K562 (cell line): ENCODE measurements around the gene MIER2. TPM values are rescaled to one million over a fixed set of nuclear protein-coding genes. Genes with fewer than 3 reads are reported as not detected.

Source experiments
- ATAC-seq: fragments of 200-7000 bp; cut with Tn5 transposase; 3 replicates; pipeline ENCODE4 v1.9.1; 2020; ENCODE audit warnings: moderate library complexity
- BruUV-seq: library from RNA; stranded (reverse); fragments of 400-500 nt; replicated peaks from 2 replicates; lab custom pipeline; 2021; lab: Mats Ljungman, UMichigan
- CTCF ChIA-PET: fragments of 300-600 bp; formaldehyde crosslinking; extraction: SDS; loops from one replicate; lab custom pipeline; 2021; ENCODE audit warnings: low intra/inter-chr PET ratio; lab: Yijun Ruan, JAX
- POLR2A ChIA-PET: fragments of 300-600, 350-650 bp; sonication (Branson Sonifier 250); formaldehyde crosslinking; extraction: SDS; loops from one replicate; lab custom pipeline; 2021; ENCODE audit warnings: antibody characterized with exemption, inconsistent platforms; lab: Yijun Ruan, JAX
- DNase-seq, 4 experiments: peaks; one replicate each; pipeline versions ENCODE4 v3.0.0 to v3.0.0-alpha.2; 2011 to 2018; ENCODE audit warnings: low spot score in 3 of 4, mixed read lengths in 3 of 4; ENCODE audit errors: extremely low read depth in 1 of 4
- FAIRE-seq: peaks from 2 replicates; lab custom pipeline; 2011; peaks lifted over from hg19 to GRCh38; lab: Jason Lieb, UNC
- H2AFZ ChIP-seq: 2 replicates; pipeline ENCODE4 v1.6.0; 2011; ENCODE audit warnings: low read depth, low read length, control low read depth, inconsistent platforms
- H3K27ac ChIP-seq: fragments of 200-600 bp; 3 replicates; pipeline ENCODE4 v1.8.0; 2011; ENCODE audit warnings: low read depth, mild to moderate bottlenecking, control low read depth, inconsistent platforms, low read length, moderate library complexity, mixed read lengths; ENCODE audit errors: extremely low read depth
- H3K27me3 ChIP-seq, 2 experiments: fragments of 300-600 bp in 1 of 2; 2 replicates in 1 of 2; 3 replicates in 1 of 2; pipeline versions ENCODE4 v1.6.0 to v1.8.0; 2011; ENCODE audit warnings: inconsistent platforms in 2 of 2, low read length in 2 of 2, mild to moderate bottlenecking in 1 of 2, mixed read lengths in 1 of 2, moderate library complexity in 1 of 2; ENCODE audit not compliant: control insufficient read depth in 2 of 2, insufficient read depth in 2 of 2
- H3K36me3 ChIP-seq: fragments of 300-600 bp; 3 replicates; pipeline ENCODE4 v1.8.0; 2011; ENCODE audit warnings: mild to moderate bottlenecking, low read length, inconsistent platforms; ENCODE audit not compliant: control insufficient read depth, insufficient read depth
- H3K4me1 ChIP-seq, 2 experiments: fragments of 200-600 bp in 1 of 2; replicated peaks in 1 of 2; 2 replicates in 1 of 2; 3 replicates in 1 of 2; pipeline versions ENCODE4 v1.5.1 to v1.8.0; 2011; ENCODE audit warnings: inconsistent platforms in 2 of 2, low read length in 2 of 2, mild to moderate bottlenecking in 1 of 2, mixed read lengths in 1 of 2, moderate library complexity in 1 of 2; ENCODE audit not compliant: control insufficient read depth in 2 of 2, insufficient read depth in 2 of 2
- H3K4me2 ChIP-seq: 2 replicates; pipeline ENCODE4 v1.6.1; 2011; ENCODE audit warnings: low read length, control low read depth, inconsistent platforms, mixed read lengths; ENCODE audit not compliant: insufficient read depth
- H3K4me3 ChIP-seq: fragments of 200-600 bp; sonication (generic), shearing (Covaris generic); 2 replicates; pipeline ENCODE4 v1.5.1; 2016; ENCODE audit warnings: control low read depth, inconsistent platforms
- H3K79me2 ChIP-seq: fragments of 200-600 bp; 3 replicates; pipeline ENCODE4 v1.8.0; 2011; ENCODE audit warnings: low read length, inconsistent platforms; ENCODE audit not compliant: control insufficient read depth, insufficient read depth
- H3K9ac ChIP-seq, 2 experiments: 2 replicates each; pipeline versions ENCODE4 v1.6.0 to v1.6.1; 2011; ENCODE audit warnings: low read depth in 2 of 2, low read length in 2 of 2, control low read depth in 1 of 2, inconsistent platforms in 1 of 2, mild to moderate bottlenecking in 1 of 2, mixed read lengths in 1 of 2; ENCODE audit not compliant: insufficient read depth in 1 of 2
- H3K9me1 ChIP-seq: one replicate; pipeline ENCODE4 v1.6.0; 2011; ENCODE audit warnings: inconsistent platforms, mild to moderate bottlenecking, low read length, moderate library complexity; ENCODE audit not compliant: control insufficient read depth, insufficient read depth
- H3K9me3 ChIP-seq: replicated peaks from 2 replicates; pipeline ENCODE4 v1.5.1; 2011; ENCODE audit warnings: low read depth, low read length, inconsistent platforms; ENCODE audit not compliant: control insufficient read depth, insufficient read depth
- H4K20me1 ChIP-seq: replicated peaks from 2 replicates; pipeline ENCODE4 v1.6.1; 2011; ENCODE audit warnings: low read length, inconsistent platforms, mixed read lengths; ENCODE audit not compliant: control insufficient read depth, insufficient read depth
- DMBX1 ChIP-seq: fragments of 250-450 bp; sonication (Bioruptor Pico); IDR thresholded peaks from 2 replicates; pipeline ENCODE4 v1.8.0; 2022; ENCODE audit warnings: inconsistent platforms, mild to moderate bottlenecking, moderate library complexity, borderline replicate concordance
- ELF2 ChIP-seq: fragments of 250-450 bp; sonication (Bioruptor Pico); IDR thresholded peaks from 2 replicates; pipeline ENCODE4 v1.5.0; 2021; ENCODE audit warnings: mild to moderate bottlenecking
- GABPB2 ChIP-seq: fragments of 250-450 bp; sonication (Bioruptor Pico); conservative IDR thresholded peaks from 2 replicates; pipeline ENCODE4 v1.5.1; 2021; ENCODE audit warnings: mild to moderate bottlenecking
- JUNB ChIP-seq: fragments of 450-650 bp; formaldehyde crosslinking; conservative IDR thresholded peaks from 2 replicates; pipeline ENCODE4 v1.4.0; 2020; ENCODE audit warnings: mild to moderate bottlenecking
- KDM1A ChIP-seq, 2 experiments: fragments of 450-650 bp; IDR thresholded peaks; 2 replicates each; pipeline ENCODE4 v1.6.1; 2016; ENCODE audit warnings: mild to moderate bottlenecking in 2 of 2
- RHOXF2B ChIP-seq: fragments of 250-450 bp; sonication (Bioruptor Pico); conservative IDR thresholded peaks from 2 replicates; pipeline ENCODE4 v1.5.1; 2021
- TEAD4 ChIP-seq, 2 experiments: sonication (generic) in 1 of 2; formaldehyde crosslinking in 1 of 2; IDR thresholded peaks; 2 replicates each; pipeline versions ENCODE4 v1.6.1 to v1.8.0; 2012 to 2022; ENCODE audit warnings: borderline replicate concordance in 1 of 2, inconsistent platforms in 1 of 2, low read length in 1 of 2, mild to moderate bottlenecking in 1 of 2, missing genetic modification reagents in 1 of 2
- TRIM24 ChIP-seq, 2 experiments: fragments of 450-650 bp; IDR thresholded peaks; 2 replicates each; pipeline ENCODE4 v1.6.1; 2016
- ZFP30 ChIP-seq: fragments of 250-450 bp; sonication (Bioruptor Pico); IDR thresholded peaks from 2 replicates; pipeline ENCODE4 v1.8.0; 2022; ENCODE audit warnings: moderate library complexity, mild to moderate bottlenecking, inconsistent platforms, borderline replicate concordance
- ZNF124 ChIP-seq: sonication (generic); formaldehyde crosslinking; IDR thresholded peaks from 2 replicates; pipeline ENCODE4 v1.8.1; 2022; ENCODE audit warnings: missing genetic modification reagents
- ZNF76 ChIP-seq: fragments of 250-450 bp; sonication (Bioruptor Pico); IDR thresholded peaks from 2 replicates; pipeline ENCODE4 v1.4.0; 2020; ENCODE audit warnings: mild to moderate bottlenecking, moderate library complexity, borderline replicate concordance
- ZNF77 ChIP-seq: fragments of 250-450 bp; sonication (Bioruptor Pico); IDR thresholded peaks from 2 replicates; pipeline ENCODE4 v1.5.0; 2020
- WGBS: fragments of 100-300 bp; shearing (Covaris generic); methylation state at CpG from one replicate; pipeline ENCODE4 v1.1.6; 2016; ENCODE audit warnings: low coverage, mixed read lengths; ENCODE audit not compliant: insufficient coverage; ENCODE audit errors: missing lambda C conversion rate; 5-methylcytosine and 5-hydroxymethylcytosine counted together
- in situ Hi-C: fragments of 300-500 bp; cut with MboI; formaldehyde crosslinking; loops from 4 replicates; pipeline ENCODE4 v1.15.0; 2018; ENCODE audit warnings: inconsistent platforms, mixed read lengths
- intact Hi-C: fragments of 100-400 bp; cut with micrococcal nuclease; formaldehyde crosslinking; loops from 2 replicates; pipeline ENCODE4 v1.14.2; 2022
- polyA plus RNA-seq, 8 experiments: library from polyadenylated mRNA; depleted of rRNA in 4 of 8; stranded (reverse) in 5 of 8; unstranded in 3 of 8; fragments of >200 nt; fragmentation: Nextera tagmentation in 2 of 8; fragmentation: Illumina TruSeq in 1 of 8; extraction: Ambion mirVana in 2 of 8; extraction: Trizol in 1 of 8; gene quantifications; 2 replicates each; pipeline versions ENCODE4 v1.2.1 to v1.2.3, GENCODE V29; 2011 to 2014; ENCODE audit warnings: inconsistent platforms in 1 of 8, missing spikeins in 1 of 8
- total RNA-seq, 7 experiments: library from RNA; depleted of rRNA in 6 of 7; stranded (reverse); fragments of >200 nt in 6 of 7; fragmentation: Illumina TruSeq in 2 of 7; extraction: Trizol in 2 of 7; gene quantifications; 2 replicates each; pipeline versions ENCODE4 v1.2.1 to v1.2.3, GENCODE V29; 2011 to 2021; ENCODE audit warnings: low replicate concordance in 1 of 7
- TF ChIP-seq, protein P1 (sequence below): fragments of 450-650 bp; IDR thresholded peaks from 2 replicates; pipeline ENCODE4 v1.6.1; 2016
- TF ChIP-seq, protein P2 (sequence below): fragments of 250-450 bp; sonication (Bioruptor Pico); IDR thresholded peaks from 2 replicates; pipeline ENCODE4 v1.8.0; 2022; ENCODE audit warnings: inconsistent platforms
- TF ChIP-seq, protein P3 (sequence below): fragments of 250-450 bp; sonication (Bioruptor Pico); IDR thresholded peaks from 2 replicates; pipeline ENCODE4 v1.6.1; 2021; ENCODE audit warnings: mild to moderate bottlenecking
- TF ChIP-seq, protein P4 (sequence below): sonication (generic); formaldehyde crosslinking; IDR thresholded peaks from 2 replicates; pipeline ENCODE4 v1.8.0; 2022; ENCODE audit warnings: missing genetic modification reagents, mild to moderate bottlenecking, moderate library complexity, borderline replicate concordance
- TF ChIP-seq, protein P5 (sequence below): fragments of 250-450 bp; sonication (Bioruptor Pico); IDR thresholded peaks from 2 replicates; pipeline ENCODE4 v1.4.0; 2020; ENCODE audit warnings: mild to moderate bottlenecking, moderate library complexity

The MIER2 gene
- total and polyA plus RNA-seq, 9 of the 15 experiments (the other 6 are each of a cell fraction or from before 2014, with no cell fraction given) = 0.46 to 34.7 (median 15.6) TPM

DNA sequence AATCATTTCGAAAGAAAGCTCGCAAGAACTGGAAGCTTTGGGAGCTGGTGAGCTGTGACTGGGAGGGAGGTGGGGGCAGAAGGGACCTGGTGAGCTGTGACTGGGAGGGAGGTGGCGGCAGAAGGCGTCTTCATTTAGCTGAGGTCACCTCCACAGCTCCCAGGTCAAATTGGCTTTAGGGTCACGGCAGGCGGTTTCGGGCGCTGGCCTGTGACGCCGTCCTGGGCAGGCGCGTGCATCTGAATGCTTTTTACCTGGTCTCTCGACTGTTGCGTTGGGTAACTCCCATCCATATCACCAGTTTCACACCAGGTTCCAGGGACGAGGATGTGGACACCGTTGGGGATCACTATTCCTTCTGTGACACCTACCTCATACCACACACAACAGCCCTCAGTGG is 35.2 kb upstream of the MIER2 start (continued):
- no peak for TF ChIP-seq ZNF77 (CRISPR knock-in tag)
- TF ChIP-seq RHOXF2B (CRISPR knock-in tag) = no peak
- TF ChIP-seq, protein P1, sequence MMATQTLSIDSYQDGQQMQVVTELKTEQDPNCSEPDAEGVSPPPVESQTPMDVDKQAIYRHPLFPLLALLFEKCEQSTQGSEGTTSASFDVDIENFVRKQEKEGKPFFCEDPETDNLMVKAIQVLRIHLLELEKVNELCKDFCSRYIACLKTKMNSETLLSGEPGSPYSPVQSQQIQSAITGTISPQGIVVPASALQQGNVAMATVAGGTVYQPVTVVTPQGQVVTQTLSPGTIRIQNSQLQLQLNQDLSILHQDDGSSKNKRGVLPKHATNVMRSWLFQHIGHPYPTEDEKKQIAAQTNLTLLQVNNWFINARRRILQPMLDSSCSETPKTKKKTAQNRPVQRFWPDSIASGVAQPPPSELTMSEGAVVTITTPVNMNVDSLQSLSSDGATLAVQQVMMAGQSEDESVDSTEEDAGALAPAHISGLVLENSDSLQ = no peak
- no peak for TF ChIP-seq DMBX1
- no peak for TF ChIP-seq JUNB (CRISPR knock-in tag)
- TF ChIP-seq GABPB2 (CRISPR knock-in tag) = no peak

DNA sequence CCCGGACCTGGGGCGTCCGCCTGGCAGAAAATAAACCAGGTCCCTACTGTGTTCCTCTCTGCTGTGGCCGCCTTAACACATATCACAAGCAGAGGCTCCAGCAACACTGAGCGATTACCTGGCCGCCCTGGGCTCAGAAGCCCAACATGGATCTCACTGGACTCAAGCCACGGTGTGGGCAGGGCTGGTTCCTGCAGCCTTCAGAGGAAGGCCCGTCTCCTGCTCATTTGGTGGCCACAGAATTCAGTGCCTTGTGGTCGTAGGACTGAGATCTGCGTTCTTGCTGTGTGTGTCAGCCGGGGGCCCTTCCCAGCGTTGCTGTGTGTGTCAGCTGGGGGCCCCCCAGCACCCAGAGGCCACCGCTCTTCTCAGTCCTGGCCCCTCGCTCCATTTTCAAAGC is 34.1 kb upstream of the MIER2 start:
- Histone ChIP-seq H4K20me1 (no peaks in the 10 kb centered on the region; the same call in 1 of the 2 replicates), H3K79me2 (no peaks in the 10 kb centered on the region), H3K9ac (no peak overlapping the region), H3K9me3 (no peaks in the 10 kb centered on the region), H3K27ac (no peak overlapping the region), H3K4me1 (peaks cover 5 to 42% of the 10 kb centered on the region in 2 experiments; a peak in 4 of 5 replicates), H3K27me3 (peaks cover 26 to 53% of the 10 kb centered on the region in 2 experiments), H3K9me1 (no peaks in the 10 kb centered on the region), H2AFZ (no peak overlapping the region), H3K36me3 (no peaks in the 10 kb centered on the region), H3K4me2 (no peak overlapping the region), H3K4me3 (no peak overlapping the region)
- no peak for DNase-seq
- CTCF ChIA-PET = no interaction called here
- BruUV-seq = no TSS peak
- intact Hi-C loops (no loop called here), in situ Hi-C loops (no loop called here)
- WGBS = 24% methylated on average over 14 of the region's 14 CpGs
- POLR2A ChIA-PET = interaction anchor here (0.6 kb wide), 1 partner anchor 15 kb away, joined by 3 read pairs; no protein-coding TSS in a partner anchor
- peak; percentile 61; the same call in 2 of the 3 replicates for ATAC-seq
- no peak for FAIRE-seq
- TF ChIP-seq, protein P2, sequence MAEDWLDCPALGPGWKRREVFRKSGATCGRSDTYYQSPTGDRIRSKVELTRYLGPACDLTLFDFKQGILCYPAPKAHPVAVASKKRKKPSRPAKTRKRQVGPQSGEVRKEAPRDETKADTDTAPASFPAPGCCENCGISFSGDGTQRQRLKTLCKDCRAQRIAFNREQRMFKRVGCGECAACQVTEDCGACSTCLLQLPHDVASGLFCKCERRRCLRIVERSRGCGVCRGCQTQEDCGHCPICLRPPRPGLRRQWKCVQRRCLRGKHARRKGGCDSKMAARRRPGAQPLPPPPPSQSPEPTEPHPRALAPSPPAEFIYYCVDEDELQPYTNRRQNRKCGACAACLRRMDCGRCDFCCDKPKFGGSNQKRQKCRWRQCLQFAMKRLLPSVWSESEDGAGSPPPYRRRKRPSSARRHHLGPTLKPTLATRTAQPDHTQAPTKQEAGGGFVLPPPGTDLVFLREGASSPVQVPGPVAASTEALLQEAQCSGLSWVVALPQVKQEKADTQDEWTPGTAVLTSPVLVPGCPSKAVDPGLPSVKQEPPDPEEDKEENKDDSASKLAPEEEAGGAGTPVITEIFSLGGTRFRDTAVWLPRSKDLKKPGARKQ (CRISPR knock-in tag) = no peak
- TF ChIP-seq ZNF76 (no peak), TEAD4 (IDR thresholded peaks at IDR 0.05; ENCODE audit: low read length) (no peak), TEAD4 (CRISPR knock-in tag; IDR thresholded peaks at IDR 0.05; ENCODE audit: borderline replicate concordance) (no peak), ELF2 (CRISPR knock-in tag) (no peak), KDM1A (IDR thresholded peaks at IDR 0.05) (no peak), ZNF124 (no peak), TRIM24 (IDR thresholded peaks at IDR 0.05) (no peak), ZFP30 (CRISPR knock-in tag) (no peak)
- TF ChIP-seq, protein P3, sequence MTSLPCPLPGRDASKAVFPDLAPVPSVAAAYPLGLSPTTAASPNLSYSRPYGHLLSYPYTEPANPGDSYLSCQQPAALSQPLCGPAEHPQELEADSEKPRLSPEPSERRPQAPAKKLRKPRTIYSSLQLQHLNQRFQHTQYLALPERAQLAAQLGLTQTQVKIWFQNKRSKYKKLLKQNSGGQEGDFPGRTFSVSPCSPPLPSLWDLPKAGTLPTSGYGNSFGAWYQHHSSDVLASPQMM = no peak
- TF ChIP-seq, protein P4, sequence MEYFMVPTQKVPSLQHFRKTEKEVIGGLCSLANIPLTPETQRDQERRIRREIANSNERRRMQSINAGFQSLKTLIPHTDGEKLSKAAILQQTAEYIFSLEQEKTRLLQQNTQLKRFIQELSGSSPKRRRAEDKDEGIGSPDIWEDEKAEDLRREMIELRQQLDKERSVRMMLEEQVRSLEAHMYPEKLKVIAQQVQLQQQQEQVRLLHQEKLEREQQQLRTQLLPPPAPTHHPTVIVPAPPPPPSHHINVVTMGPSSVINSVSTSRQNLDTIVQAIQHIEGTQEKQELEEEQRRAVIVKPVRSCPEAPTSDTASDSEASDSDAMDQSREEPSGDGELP = no peak
- TF ChIP-seq, protein P5, sequence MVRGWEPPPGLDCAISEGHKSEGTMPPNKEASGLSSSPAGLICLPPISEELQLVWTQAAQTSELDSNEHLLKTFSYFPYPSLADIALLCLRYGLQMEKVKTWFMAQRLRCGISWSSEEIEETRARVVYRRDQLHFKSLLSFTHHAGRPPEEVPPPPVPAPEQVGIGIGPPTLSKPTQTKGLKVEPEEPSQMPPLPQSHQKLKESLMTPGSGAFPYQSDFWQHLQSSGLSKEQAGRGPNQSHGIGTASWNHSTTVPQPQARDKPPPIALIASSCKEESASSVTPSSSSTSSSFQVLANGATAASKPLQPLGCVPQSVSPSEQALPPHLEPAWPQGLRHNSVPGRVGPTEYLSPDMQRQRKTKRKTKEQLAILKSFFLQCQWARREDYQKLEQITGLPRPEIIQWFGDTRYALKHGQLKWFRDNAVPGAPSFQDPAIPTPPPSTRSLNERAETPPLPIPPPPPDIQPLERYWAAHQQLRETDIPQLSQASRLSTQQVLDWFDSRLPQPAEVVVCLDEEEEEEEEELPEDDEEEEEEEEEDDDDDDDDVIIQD = no peak
